GM18870 (cell line): ENCODE results near the gene ITPR1.

Experiments
- ATAC-seq: cut with Tn5 transposase; IDR thresholded peaks from one replicate; pipeline ENCODE4 v1.9.1; 2021; ENCODE audit warnings: moderate library complexity; ENCODE audit not compliant: unreplicated experiment

Gene ITPR1

GRCh38 chr3:4799266-4800256, 306.4 kb downstream of the ITPR1 start:
- ATAC-seq = no peak

- no peak for ATAC-seq
Observed at GRCh38 chr3:4800595-4800994, 307.4 kb downstream of the ITPR1 start.

- no peak for ATAC-seq
Observed at GRCh38 chr3:4801892-4802291, 308.7 kb downstream of the ITPR1 start.

DNA sequence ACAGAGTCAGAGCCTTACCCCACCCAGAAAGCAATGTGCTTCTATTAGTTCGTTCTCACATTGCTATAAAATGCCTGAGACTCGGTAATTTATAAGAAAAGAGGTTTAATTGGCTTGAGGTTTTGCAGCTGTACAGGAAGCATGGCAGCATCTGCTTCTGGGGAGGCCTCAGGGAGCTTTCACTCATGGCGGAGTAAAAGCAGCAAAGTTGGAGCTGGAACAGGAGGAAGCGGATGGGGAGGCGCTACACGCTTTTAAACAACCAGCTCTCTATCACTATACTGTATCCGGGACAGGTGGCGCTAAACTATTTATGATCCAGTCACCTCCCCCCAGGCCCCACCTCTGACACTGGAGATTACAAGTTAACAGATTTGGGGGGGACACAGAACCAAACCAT, 309.8 kb downstream of the ITPR1 start:
- ATAC-seq = no peak

DNA sequence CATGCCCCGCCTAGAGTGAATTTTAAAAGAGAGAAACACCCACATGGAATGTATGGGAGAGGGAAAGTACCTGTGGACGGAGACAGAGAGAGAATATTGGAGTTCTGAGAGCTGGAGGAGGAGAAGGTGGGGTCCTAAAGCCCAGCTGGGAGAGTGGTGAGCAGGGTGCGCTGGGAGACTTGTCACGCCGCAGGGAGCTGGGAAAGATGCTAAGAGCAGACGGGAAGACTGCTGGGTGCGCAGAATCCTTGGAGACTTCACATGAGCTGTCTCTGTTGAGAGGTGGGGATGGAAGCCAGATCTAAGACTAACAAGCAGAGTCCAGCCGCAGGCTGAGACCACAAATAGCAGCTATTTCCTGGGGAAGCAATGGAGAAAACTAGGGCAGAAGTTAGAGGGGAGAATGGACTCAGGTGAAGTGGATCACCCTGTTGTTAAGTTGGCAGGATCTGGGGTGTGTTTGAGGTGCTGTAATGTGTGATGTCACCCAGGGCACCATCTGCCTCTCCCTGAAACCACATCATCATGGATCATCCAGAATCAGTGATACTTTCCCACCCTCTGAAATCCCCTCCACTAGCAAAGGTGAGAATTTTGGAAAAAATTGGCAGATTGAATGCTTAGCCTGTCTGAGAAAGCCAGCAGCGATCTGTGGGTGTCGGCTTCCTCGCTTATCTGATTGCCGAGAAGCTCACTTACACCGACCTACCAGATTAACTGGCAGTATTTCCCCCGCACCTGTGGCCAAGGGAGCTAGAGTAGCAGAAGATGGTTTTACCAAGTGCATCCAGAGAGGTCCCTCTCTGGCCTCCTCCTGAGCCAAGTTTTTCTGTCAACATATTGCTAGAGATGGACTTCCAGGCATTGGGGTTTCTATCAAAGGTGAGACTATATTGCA, 311.3 kb downstream of the ITPR1 start:
- ATAC-seq = no peak

DNA sequence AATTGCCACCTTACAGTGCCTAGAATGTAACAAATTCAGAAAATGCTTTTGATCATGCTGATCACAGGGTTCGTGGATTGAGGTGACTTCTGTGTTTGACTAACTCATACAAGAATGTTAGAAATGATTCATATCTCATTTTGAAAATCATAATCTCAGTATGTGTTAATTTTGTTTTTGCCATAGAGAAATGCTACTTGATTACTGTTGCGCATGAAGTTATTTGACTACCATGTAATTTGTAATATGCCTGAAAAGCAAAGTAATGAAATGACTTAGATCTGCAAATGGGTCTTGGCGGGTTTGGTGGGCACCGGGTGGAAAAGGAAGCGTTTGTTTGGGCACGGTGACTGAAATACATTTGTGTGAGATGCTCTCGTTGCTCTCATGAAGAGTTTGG, 312.5 kb downstream of the ITPR1 start:
- no peak for ATAC-seq

DNA sequence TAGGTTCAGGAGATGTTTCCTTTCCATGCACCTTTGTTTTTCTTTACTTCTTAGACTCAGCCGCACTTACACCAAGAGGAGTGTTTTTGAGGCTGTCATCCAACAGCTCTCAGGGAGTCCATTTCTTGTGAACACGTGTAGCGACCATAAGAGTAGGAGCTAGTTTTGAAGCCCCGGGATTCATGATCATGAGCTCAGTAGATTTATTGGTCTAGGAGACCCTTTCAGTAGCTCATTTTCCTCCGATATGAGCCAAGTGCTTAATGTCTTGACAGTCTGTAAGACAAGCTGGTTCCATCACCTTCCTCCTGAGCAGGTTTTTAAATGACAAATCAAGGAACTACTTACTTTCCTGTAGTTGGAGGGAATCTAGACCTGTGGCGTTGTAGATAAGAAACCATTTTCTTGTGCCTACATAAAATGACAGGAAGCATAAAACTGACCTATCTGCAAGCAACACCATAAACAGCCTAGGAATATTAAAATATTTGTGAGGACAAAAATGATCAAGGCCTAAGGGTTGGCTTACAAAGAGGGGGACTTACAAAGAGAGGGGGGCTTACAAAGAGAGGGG, 313.5 kb downstream of the ITPR1 start:
- no peak for ATAC-seq

GRCh38 chr3:4807381-4808280, 314.5 kb downstream of the ITPR1 start:
- ATAC-seq = no peak

GRCh38 chr3:4808637-4809036, 315.5 kb downstream of the ITPR1 start:
- ATAC-seq = no peak

- no peak for ATAC-seq
Observed at GRCh38 chr3:4809922-4810321, 316.8 kb downstream of the ITPR1 start.

DNA sequence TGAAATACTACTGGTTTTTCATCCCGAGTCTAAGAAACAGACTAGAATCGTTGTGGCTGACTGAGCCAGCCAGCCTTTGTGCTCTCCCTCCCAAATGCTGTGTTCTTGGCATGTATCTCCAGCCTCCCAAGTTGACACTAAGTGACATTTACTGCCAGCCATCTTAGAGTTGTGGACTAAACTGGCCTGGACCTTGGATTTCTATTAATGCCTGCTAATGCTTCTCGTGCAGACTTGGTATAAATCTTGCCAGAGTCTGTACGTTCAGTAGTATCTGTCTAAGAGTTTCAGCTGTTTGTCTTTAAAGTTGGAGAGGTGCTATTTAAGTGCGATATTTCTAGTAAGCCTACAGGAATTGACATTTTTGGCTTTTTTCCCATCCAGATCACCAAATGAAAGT, 319.4 kb downstream of the ITPR1 start:
- ATAC-seq = no peak

GRCh38 chr3:4813909-4814304, 320.8 kb downstream of the ITPR1 start:
- no peak for ATAC-seq

DNA sequence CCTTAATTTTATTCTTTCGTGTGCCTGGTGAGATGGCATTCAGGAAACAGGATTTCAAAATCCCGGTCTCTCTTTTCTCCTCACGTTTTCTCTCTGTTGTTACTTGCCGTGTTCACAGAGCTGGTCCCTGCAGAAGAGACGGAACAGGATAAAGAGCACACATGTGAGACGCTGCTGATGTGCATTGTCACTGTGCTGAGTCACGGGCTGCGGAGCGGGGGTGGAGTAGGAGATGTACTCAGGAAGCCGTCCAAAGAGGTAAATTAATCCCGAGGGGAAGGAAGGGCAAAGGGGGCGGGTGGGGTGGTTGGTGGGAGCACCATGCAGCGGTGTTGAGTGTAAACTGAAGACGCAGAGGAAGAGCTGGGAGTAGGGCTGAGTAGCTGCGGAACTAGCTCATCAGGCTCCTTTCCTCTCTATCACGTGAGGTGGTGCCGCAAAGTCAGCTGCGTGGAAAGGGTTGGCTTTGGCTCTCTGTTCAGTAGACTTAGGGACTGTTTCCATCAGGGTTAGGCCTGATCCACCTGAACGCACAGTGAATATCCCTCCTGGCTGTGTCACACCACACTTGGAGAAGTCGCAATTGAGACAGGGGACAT, 321.3 kb downstream of the ITPR1 start:
- ATAC-seq = no peak

GRCh38 chr3:4814904-4815574, 321.9 kb downstream of the ITPR1 start:
- no peak for ATAC-seq

GRCh38 chr3:4816306-4816705, 323.2 kb downstream of the ITPR1 start:
- ATAC-seq = no peak

DNA sequence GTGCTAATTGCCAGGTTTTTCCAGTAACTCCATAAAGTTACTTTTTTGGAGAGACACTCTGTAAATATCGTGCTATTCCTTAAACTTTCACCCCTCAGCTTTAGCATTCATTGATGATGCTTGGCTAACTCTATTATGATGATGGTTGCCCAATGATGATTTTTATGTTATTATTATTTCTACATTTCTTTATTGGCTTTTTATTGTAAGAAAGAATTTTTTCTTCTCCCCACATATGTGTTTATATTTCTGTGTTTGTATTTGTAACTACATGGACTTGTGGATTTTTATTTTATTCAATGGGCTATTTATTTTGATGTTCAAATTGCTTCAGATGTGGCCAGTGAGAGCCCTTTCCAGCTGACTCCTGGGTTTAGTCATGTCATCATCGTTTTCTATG, 323.6 kb downstream of the ITPR1 start:
- no peak for ATAC-seq

DNA sequence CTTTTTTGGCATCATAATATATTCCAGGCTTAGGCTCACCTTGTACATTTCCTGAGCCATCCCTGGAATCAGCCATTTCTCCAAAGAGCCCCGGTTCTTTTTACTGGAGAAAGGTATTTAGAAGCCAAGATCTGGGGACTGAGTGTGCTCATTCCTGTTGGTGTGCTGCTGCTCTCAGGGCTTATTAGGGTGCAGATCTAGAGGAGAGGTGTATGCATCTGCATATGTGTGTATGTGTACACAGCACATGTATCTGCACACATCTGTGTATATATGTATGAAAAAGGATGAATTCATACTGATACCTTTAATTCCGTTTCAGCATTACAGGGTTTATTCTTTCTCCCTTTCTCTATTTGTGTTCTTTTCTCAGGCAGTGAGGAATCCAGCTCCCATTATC, 324.0 kb downstream of the ITPR1 start:
- no peak for ATAC-seq

DNA sequence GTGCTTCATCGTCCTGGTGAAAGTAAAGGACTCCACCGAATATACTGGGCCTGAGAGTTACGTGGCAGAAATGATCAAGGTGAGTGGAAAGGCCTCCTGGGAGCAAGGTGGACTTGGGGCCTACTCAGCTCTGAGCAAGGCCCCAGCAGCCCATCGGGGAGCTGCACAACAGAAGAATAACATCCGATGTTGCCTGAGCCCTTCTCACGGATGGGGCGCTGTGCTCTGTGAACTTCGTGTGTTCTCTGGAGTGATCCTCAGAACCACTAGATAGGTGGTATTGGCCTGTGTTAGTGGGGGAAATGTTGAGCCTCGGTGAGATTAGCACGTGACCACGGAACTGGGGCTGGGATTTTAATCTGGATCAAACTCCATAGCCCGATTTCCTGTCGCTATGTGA, 325.0 kb downstream of the ITPR1 start:
- no peak for ATAC-seq

- ATAC-seq = no peak
Observed at GRCh38 chr3:4818986-4819693, 326.0 kb downstream of the ITPR1 start.
